AG04449 (cell line): ENCODE results near the gene TBC1D1.

Source experiments
- CTCF ChIA-PET: fragments of 350-600 bp; formaldehyde crosslinking; extraction: SDS; loops from one replicate; lab custom pipeline; 2021; ENCODE audit warnings: antibody characterized with exemption; lab: Yijun Ruan, JAX
- POLR2A ChIA-PET: fragments of 400-600, 350-600 bp; formaldehyde crosslinking; extraction: SDS; loops from one replicate; lab custom pipeline; 2020; ENCODE audit warnings: antibody characterized with exemption, inconsistent platforms; lab: Yijun Ruan, JAX
- DNase-seq: peaks from one replicate; pipeline ENCODE4 v3.0.0-alpha.2; 2010; ENCODE audit warnings: low read depth, low spot score
- H3K4me3 ChIP-seq: 2 replicates; pipeline ENCODE4 v1.5.1; 2011; ENCODE audit warnings: low read depth, mild to moderate bottlenecking, control low read depth, low read length
- CTCF ChIP-seq: IDR thresholded peaks from one replicate; pipeline ENCODE4 v1.5.1; 2011; ENCODE audit warnings: mild to moderate bottlenecking, moderate library complexity, low read length, control low read depth, inconsistent platforms; ENCODE audit not compliant: insufficient read depth; ENCODE audit errors: missing control alignments

The TBC1D1 gene

GRCh38 chr4:37946503-37947179 is 55.8 kb downstream of the TBC1D1 start:
- DNase-seq: no peak
- ChIA-PET POLR2A (no interaction called here), CTCF (no interaction called here)

GRCh38 chr4:37948542-37948941 is 57.7 kb downstream of the TBC1D1 start:
- no peak for TF ChIP-seq CTCF
- DNase-seq: no peak
- ChIA-PET CTCF (no interaction called here), POLR2A (no interaction called here)
- H3K4me3 ChIP-seq: no peak overlapping the region

More at GRCh38 chr4:37946503-37947179, 55.8 kb downstream of the TBC1D1 start:
- no peak overlapping the region for H3K4me3 ChIP-seq
- TF ChIP-seq CTCF: no peak

- H3K4me3 ChIP-seq: no peak overlapping the region
- CTCF ChIA-PET: no interaction called here
- DNase-seq: no peak
- TF ChIP-seq CTCF: no peak
- POLR2A ChIA-PET: no interaction called here
Measured at GRCh38 chr4:37949636-37950426, 58.9 kb downstream of the TBC1D1 start.

GRCh38 chr4:37951461-37952352 is 60.8 kb downstream of the TBC1D1 start:
- ChIA-PET POLR2A (no interaction called here), CTCF (no interaction called here)
- no peak for TF ChIP-seq CTCF
- H3K4me3 ChIP-seq: no peak overlapping the region
- no peak for DNase-seq

GRCh38 chr4:37953156-37953555 is 62.3 kb downstream of the TBC1D1 start:
- no peak for DNase-seq
- H3K4me3 ChIP-seq: no peak overlapping the region
- POLR2A ChIA-PET: interaction anchor here (1.0 kb wide), 1 partner anchor 21 kb away, joined by 3 read pairs; no protein-coding TSS in a partner anchor
- TF ChIP-seq CTCF: no peak
- CTCF ChIA-PET: interaction anchor here (1.1 kb wide), 2 partner anchors 14 to 18 kb away, joined by 3 to 4 read pairs; no protein-coding TSS in a partner anchor
